SU-DHL-6 (cell line): ENCODE data around the gene LEKR1.

ENCODE experiments used
- EZH2phosphoT487 ChIP-seq: fragments of 200-600 bp; sonication (generic), shearing (Covaris generic); conservative IDR thresholded peaks from 2 replicates; pipeline ENCODE4 v1.6.1; 2018; ENCODE audit warnings: mild to moderate bottlenecking, antibody characterized with exemption, low read length, moderate library complexity, mixed read lengths
- TF ChIP-seq, protein P1 (sequence below): fragments of 200-600 bp; sonication (generic); IDR thresholded peaks from one replicate; pipeline ENCODE4 v1.5.1; 2017; ENCODE audit warnings: antibody characterized with exemption, mild to moderate bottlenecking, low read length, moderate library complexity; ENCODE audit not compliant: insufficient read depth, poor library complexity, severe bottlenecking

DNA sequence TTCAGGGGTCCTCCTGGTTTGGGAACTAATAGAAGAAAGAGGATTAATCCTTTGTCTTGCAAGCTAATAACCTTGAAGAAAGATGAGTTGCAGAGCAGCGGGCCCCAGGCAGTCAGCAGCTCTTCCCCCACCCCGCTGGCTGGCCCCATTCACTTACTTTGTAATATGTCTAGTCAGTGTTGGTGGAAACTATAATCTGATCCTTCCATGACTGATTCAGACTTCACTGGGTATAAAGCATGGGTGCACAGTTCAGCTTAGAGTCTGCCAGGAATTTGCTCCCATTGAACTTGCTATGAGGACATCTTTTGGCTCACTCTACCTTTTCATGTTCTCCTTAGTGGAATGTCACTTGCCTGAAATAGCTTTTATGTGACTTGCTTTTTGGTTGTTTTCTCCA lies 216.1 kb downstream of the LEKR1 start:
- TF ChIP-seq, protein P1, sequence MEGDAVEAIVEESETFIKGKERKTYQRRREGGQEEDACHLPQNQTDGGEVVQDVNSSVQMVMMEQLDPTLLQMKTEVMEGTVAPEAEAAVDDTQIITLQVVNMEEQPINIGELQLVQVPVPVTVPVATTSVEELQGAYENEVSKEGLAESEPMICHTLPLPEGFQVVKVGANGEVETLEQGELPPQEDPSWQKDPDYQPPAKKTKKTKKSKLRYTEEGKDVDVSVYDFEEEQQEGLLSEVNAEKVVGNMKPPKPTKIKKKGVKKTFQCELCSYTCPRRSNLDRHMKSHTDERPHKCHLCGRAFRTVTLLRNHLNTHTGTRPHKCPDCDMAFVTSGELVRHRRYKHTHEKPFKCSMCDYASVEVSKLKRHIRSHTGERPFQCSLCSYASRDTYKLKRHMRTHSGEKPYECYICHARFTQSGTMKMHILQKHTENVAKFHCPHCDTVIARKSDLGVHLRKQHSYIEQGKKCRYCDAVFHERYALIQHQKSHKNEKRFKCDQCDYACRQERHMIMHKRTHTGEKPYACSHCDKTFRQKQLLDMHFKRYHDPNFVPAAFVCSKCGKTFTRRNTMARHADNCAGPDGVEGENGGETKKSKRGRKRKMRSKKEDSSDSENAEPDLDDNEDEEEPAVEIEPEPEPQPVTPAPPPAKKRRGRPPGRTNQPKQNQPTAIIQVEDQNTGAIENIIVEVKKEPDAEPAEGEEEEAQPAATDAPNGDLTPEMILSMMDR, result no peak
- TF ChIP-seq EZH2phosphoT487, result no peak
